T-cell (primary cell): ENCODE measurements around the gene NEDD8. TPM values are rescaled to one million over a fixed set of nuclear protein-coding genes. Genes with fewer than 3 reads are reported as not detected.

Experiments
- ATAC-seq, 4 experiments: fragments of 200-7000 bp in 3 of 4; fragments of 150-1000 bp in 1 of 4; cut with Tn5 transposase; replicated peaks in 1 of 4; 1 replicate in 3 of 4; 2 replicates in 1 of 4; pipeline ENCODE4 v1.10.0; 2021; ENCODE audit warnings: moderate library complexity in 3 of 4, mild to moderate bottlenecking in 2 of 4, moderate number of reproducible peaks in 1 of 4
- CTCF ChIA-PET, 2 donors: fragments of 300-600 bp; sonication (Branson Sonifier 250); formaldehyde crosslinking; loops; one replicate each; lab custom pipeline; 2022; ENCODE audit warnings: antibody characterized with exemption in 2 of 2; lab: Charles Lee
- POLR2A ChIA-PET, 2 donors: fragments of 300-600 bp; sonication (Branson Sonifier 250); formaldehyde crosslinking; loops; one replicate each; lab custom pipeline; 2022; ENCODE audit warnings: antibody characterized with exemption in 2 of 2; lab: Charles Lee
- DNase-seq, 35 experiments: peaks; one replicate each; pipeline versions ENCODE4 v3.0.0 to v3.0.0-alpha.2; 2013 to 2023
- H3K27ac ChIP-seq: one replicate; pipeline ENCODE4 v1.5.1; 2013; ENCODE audit warnings: low read length
- H3K27me3 ChIP-seq, 2 experiments: replicated peaks in 1 of 2; 1 replicate in 1 of 2; 2 replicates in 1 of 2; pipeline versions ENCODE4 v1.6.1 to v1.7.0; 2013; ENCODE audit warnings: low read length in 1 of 2, mixed read lengths in 1 of 2; ENCODE audit not compliant: control insufficient read depth in 2 of 2, insufficient read depth in 2 of 2; ENCODE audit errors: extremely low read depth in 1 of 2
- H3K36me3 ChIP-seq, 2 donors: 1 replicate in 1 of 2; 2 replicates in 1 of 2; pipeline versions ENCODE4 v1.6.1 to v1.7.0; 2013; ENCODE audit warnings: low read length in 1 of 2; ENCODE audit not compliant: control insufficient read depth in 2 of 2, insufficient read depth in 1 of 2; ENCODE audit errors: extremely low read depth in 1 of 2
- H3K4me1 ChIP-seq, 2 experiments: 1 replicate in 1 of 2; 2 replicates in 1 of 2; pipeline versions ENCODE4 v1.6.1 to v1.7.0; 2013; ENCODE audit warnings: low read length in 2 of 2, mixed read lengths in 1 of 2; ENCODE audit not compliant: insufficient read depth in 2 of 2, control insufficient read depth in 1 of 2; ENCODE audit errors: extremely low read depth in 1 of 2
- H3K4me3 ChIP-seq, 2 donors: 1 replicate in 1 of 2; 2 replicates in 1 of 2; pipeline versions ENCODE4 v1.5.1 to v1.7.0; 2013; ENCODE audit warnings: mild to moderate bottlenecking in 2 of 2, low read length in 1 of 2, moderate library complexity in 1 of 2; ENCODE audit not compliant: control insufficient read depth in 1 of 2; ENCODE audit errors: extremely low read depth in 1 of 2
- H3K9me3 ChIP-seq: 2 replicates; pipeline ENCODE4 v1.7.0; 2013
- H3K27ac Mint-ChIP-seq, 2 donors: one replicate each; pipeline ENCODE4 v1.8.0; 2020 to 2021; ENCODE audit warnings: mild to moderate bottlenecking in 2 of 2, mixed read lengths in 2 of 2
- H3K27me3 Mint-ChIP-seq, 2 donors: one replicate each; pipeline ENCODE4 v1.8.0; 2021 to 2022; ENCODE audit warnings: mixed read lengths in 2 of 2
- H3K36me3 Mint-ChIP-seq: one replicate; pipeline ENCODE4 v1.8.0; 2021; ENCODE audit warnings: mixed read lengths
- H3K4me1 Mint-ChIP-seq, 3 donors: one replicate each; pipeline ENCODE4 v1.8.0; 2020 to 2022; ENCODE audit warnings: mixed read lengths in 3 of 3, mild to moderate bottlenecking in 1 of 3
- H3K4me3 Mint-ChIP-seq, 3 donors: one replicate each; pipeline ENCODE4 v1.8.0; 2020 to 2022; ENCODE audit warnings: mild to moderate bottlenecking in 3 of 3, mixed read lengths in 3 of 3, moderate library complexity in 3 of 3
- H3K9me3 Mint-ChIP-seq, 3 donors: one replicate each; pipeline ENCODE4 v1.8.0; 2020 to 2022; ENCODE audit warnings: mixed read lengths in 3 of 3
- WGBS: methylation state at CpG from one replicate; pipeline ENCODE4 v1.1.5; 2013; ENCODE audit warnings: missing lambda C conversion rate; ENCODE audit not compliant: insufficient coverage; 5-methylcytosine and 5-hydroxymethylcytosine counted together
- total RNA-seq, 35 experiments: library from RNA in 6 of 35; stranded (reverse) in 6 of 35; fragments of 120-200 nt in 1 of 35; gene quantifications; one replicate each; pipeline versions ENCODE4 v1.2.1 to v1.2.4 and lab custom pipeline; 2013 to 2026

Gene NEDD8
- total RNA-seq, 5 donors from 2014 or later (not counting 1 experiment from before 2014, with no cell fraction given) = 92.1 to 107 (median 101) TPM

DNA sequence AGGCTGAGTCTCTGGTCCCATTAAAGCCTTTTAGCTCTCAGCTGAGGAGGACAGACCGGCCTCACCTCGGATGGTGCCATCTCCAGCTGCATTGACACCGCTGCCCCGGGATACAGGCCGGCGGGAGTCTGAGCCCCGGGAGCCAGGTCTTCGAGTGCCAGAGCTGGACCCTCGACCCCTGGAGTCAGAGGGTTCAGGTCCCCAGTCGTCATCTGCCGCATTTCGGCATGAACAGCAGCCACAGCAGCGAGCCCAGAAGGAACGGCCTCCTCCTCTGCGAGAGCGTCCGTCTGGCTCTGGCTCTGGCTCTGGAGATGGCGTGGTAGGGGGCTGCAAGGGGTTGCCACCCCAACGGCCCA is 29.8 kb upstream of the NEDD8 start:
- POLR2A ChIA-PET = no interaction called here
- H3K9me3 Mint-ChIP-seq = no peaks in the 10 kb centered on the region

DNA sequence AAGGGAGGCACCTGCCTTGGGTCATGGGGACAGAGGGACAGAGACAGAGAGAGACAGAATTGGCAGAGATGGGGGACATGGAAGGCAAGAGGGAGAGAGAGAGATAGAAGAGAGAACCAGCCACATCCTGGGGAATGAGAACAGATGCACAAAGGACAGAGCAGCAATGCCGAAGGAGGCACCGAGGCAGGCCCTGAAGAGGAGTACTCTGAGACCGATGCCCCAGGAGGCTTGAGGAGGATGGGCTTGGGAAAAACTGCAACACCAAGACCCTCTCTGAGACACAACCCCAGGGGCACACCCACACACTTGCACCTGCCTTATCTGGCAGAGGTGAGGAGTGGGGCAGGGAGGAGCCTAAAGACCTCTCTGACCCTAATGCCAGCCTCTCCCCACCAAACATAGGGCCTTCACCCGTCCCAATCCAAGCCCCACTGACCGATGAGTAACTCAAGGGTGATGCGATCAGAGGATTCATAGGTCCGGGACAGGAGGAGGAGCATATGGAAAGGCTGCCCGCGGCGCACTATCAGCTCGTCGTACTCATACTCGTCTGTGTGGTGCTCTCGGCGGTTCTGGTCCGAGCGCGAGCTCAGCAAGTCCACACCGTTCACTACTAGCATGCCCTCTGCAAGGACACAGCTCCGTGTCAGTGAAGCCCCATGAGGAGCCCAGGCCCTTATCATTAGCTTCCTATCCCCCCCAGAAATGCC is 29.2 kb upstream of the NEDD8 start:
- no peak overlapping the region for H3K27ac ChIP-seq
- WGBS = 95% methylated on average over 19 of the region's 20 CpGs
- H3K27me3 ChIP-seq = no peaks in the 10 kb centered on the region
- H3K9me3 ChIP-seq = no peaks in the 10 kb centered on the region
- Mint-ChIP-seq H3K27me3 (no peaks in the 10 kb centered on the region), H3K27ac (no peak overlapping the region), H3K9me3 (no peaks in the 10 kb centered on the region), H3K36me3 (peaks cover 36% of the 10 kb centered on the region), H3K4me1 (no peaks in the 10 kb centered on the region), H3K4me3 (no peak overlapping the region)
- H3K36me3 ChIP-seq = peaks cover 8 to 30% of the 10 kb centered on the region in 2 donors
- CTCF ChIA-PET = no interaction called here
- DNase-seq (no peak), ATAC-seq (no peak)
- H3K4me1 ChIP-seq = no peaks in the 10 kb centered on the region
- H3K4me3 ChIP-seq = no peak overlapping the region
- POLR2A ChIA-PET = no interaction called here

More for the DNA sequence above, 29.8 kb upstream of the NEDD8 start:
- Histone ChIP-seq H3K27me3 (no peaks in the 10 kb centered on the region), H3K4me3 (no peak overlapping the region), H3K4me1 (no peaks in the 10 kb centered on the region), H3K27ac (no peak overlapping the region), H3K36me3 (peaks cover 8 to 29% of the 10 kb centered on the region in 2 donors), H3K9me3 (no peaks in the 10 kb centered on the region)
- no peak for ATAC-seq
- peaks cover 0 to 2% (median 0%) of the 10 kb centered on the region in 3 donors for H3K4me1 Mint-ChIP-seq
- no peak overlapping the region for H3K4me3 Mint-ChIP-seq
- H3K36me3 Mint-ChIP-seq = peaks cover 36% of the 10 kb centered on the region
- no peaks in the 10 kb centered on the region for H3K27me3 Mint-ChIP-seq
- 95% methylated on average over 17 of the region's 19 CpGs for whole genome bisulfite sequencing
- CTCF ChIA-PET = no interaction called here
- no peak overlapping the region for H3K27ac Mint-ChIP-seq
- no peak for DNase-seq

DNA sequence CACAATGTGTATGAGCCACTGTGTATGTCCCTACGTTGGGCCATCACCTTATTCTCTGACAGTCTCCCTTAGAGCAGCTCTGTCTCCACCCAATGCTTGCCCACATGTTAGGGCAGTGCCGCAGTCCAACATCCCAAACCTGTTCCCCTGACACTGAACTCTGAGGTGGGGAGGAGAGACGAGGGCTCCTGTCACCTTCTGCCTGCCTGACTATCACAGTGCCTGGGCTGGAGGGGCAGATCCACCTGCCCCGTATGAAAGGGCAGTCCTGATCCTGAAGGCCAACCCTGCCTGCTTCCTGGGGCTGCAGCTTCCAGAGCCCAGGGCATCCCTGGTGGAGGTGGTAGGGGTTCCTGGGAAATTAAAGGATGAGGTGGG is 28.6 kb upstream of the NEDD8 start:
- Mint-ChIP-seq H3K36me3 (peaks cover 32% of the 10 kb centered on the region), H3K27me3 (no peaks in the 10 kb centered on the region), H3K4me1 (no peaks in the 10 kb centered on the region), H3K4me3 (no peak overlapping the region), H3K9me3 (no peaks in the 10 kb centered on the region), H3K27ac (no peak overlapping the region)
- H3K4me1 ChIP-seq = no peaks in the 10 kb centered on the region
- ChIA-PET POLR2A (no interaction called here), CTCF (no interaction called here)
- H3K27me3 ChIP-seq = no peaks in the 10 kb centered on the region
- no peak overlapping the region for H3K4me3 ChIP-seq
- DNase-seq (no peak), ATAC-seq (no peak)
- no peak overlapping the region for H3K27ac ChIP-seq
- WGBS = 86% methylated on average over 2 of the region's 4 CpGs
- no peaks in the 10 kb centered on the region for H3K9me3 ChIP-seq
- peaks cover 8 to 31% of the 10 kb centered on the region in 2 donors for H3K36me3 ChIP-seq

DNA sequence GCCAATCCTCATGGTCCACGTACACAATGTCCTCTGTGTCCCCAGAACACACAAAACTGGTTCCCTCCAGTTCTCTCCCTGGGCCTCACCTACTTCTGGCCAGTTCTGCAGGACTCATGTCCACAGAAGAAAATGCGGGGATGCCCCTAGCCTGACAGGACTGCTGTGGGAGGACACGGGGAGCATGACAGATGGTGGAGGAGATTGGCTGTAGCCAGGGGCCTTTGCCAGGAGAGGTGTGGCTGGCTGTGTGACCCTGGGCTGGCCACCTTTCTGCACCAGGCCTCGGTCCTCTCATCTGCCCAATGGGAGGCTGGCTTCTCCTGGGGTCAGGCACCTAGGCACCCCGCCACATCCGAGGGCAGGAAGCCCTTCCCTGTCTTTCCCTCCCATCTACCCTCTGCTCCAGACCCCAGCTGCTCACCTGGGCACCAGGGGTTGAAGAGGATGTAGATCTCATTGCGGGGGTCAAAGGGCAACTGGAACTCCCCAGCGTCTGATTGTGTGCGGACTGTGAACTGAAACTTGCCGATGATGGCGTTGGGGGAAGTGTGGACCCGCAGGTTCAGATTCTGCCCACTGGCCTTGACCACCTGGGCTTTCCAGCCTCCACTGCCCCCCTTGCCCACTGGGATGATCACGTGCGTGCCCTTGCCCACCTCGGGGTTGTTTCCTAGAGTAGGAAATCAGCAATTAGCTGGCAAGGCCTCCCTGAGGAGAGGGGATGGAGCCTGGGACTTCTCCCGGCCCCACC is 28.0 kb upstream of the NEDD8 start:
- H3K27ac Mint-ChIP-seq = no peak overlapping the region
- H3K4me3 ChIP-seq = no peak overlapping the region
- H3K36me3 Mint-ChIP-seq = peaks cover 31% of the 10 kb centered on the region
- H3K27me3 Mint-ChIP-seq = no peaks in the 10 kb centered on the region
- H3K27me3 ChIP-seq = no peaks in the 10 kb centered on the region
- H3K27ac ChIP-seq = no peak overlapping the region
- ATAC-seq = no peak
- POLR2A ChIA-PET = no interaction called here
- H3K4me1 ChIP-seq = no peaks in the 10 kb centered on the region
- H3K36me3 ChIP-seq = peaks cover 8 to 31% of the 10 kb centered on the region in 2 donors
- H3K4me1 Mint-ChIP-seq = no peaks in the 10 kb centered on the region
- CTCF ChIA-PET = no interaction called here
- 88% methylated on average over 12 of the region's 16 CpGs for WGBS
- no peaks in the 10 kb centered on the region for H3K9me3 Mint-ChIP-seq
- no peak for DNase-seq
- no peak overlapping the region for H3K4me3 Mint-ChIP-seq
- no peaks in the 10 kb centered on the region for H3K9me3 ChIP-seq

DNA sequence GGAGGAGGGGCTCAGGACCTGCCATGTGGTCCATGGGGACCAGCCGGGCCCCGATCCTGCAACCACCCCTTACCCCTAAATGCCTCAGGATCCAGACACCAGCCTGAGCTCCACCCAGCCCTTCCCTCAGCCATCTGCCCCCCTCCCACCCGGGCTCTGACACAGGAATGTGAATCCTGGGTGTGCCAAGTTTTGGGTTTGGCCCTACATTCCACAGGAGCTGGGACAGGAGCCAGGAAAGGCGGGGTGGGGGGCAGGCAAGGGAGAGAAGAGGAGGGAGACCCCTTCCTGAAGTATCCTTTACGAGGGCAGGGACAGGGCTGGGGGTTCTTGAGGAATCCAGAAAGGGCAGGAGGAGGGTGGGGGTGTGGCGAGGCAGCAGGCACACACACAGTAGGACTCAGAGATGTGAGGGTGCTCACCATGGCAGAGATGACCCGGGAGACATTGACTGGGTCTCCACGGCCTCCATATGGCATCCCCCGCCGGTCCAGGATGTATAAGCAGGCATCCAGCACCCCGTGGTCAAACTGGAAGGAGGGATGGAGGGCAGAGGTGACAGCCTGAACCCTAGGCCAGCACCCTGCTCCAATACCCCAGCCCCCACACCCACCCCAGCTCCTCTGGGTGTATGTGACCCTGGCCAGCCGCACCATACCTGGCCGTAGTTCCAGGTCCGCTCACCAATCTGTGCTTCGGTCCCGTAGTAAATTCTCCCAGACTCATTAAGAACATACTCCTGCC is 27.3 kb upstream of the NEDD8 start:
- H3K4me3 ChIP-seq = no peak overlapping the region
- H3K9me3 Mint-ChIP-seq = no peaks in the 10 kb centered on the region
- POLR2A ChIA-PET = no interaction called here
- no peaks in the 10 kb centered on the region for H3K27me3 Mint-ChIP-seq
- H3K4me3 Mint-ChIP-seq = no peak overlapping the region
- CTCF ChIA-PET = interaction anchor here in 1 of 2 donors (1.1 kb wide), 1 partner anchor 13 kb away, joined by 7 read pairs; no protein-coding TSS in a partner anchor
- 83% methylated on average over 4 of the region's 16 CpGs for WGBS
- no peaks in the 10 kb centered on the region for H3K9me3 ChIP-seq
- DNase-seq (no peak), ATAC-seq (no peak)
- peaks cover 10 to 34% of the 10 kb centered on the region in 2 donors for H3K36me3 ChIP-seq
- peaks cover 28% of the 10 kb centered on the region for H3K36me3 Mint-ChIP-seq
- no peaks in the 10 kb centered on the region for H3K4me1 Mint-ChIP-seq
- H3K27ac Mint-ChIP-seq = no peak overlapping the region
- H3K27me3 ChIP-seq = no peaks in the 10 kb centered on the region
- H3K27ac ChIP-seq = no peak overlapping the region
- no peaks in the 10 kb centered on the region for H3K4me1 ChIP-seq

GRCh38 chr14:24258548-24259265 is 26.5 kb upstream of the NEDD8 start:
- no peaks in the 10 kb centered on the region for H3K27me3 Mint-ChIP-seq
- ATAC-seq (no peak), DNase-seq (no peak)
- ChIA-PET CTCF (interaction anchor here in 1 of 2 donors (1.1 kb wide), 1 partner anchor 12 kb away, joined by 7 read pairs; no protein-coding TSS in a partner anchor), POLR2A (no interaction called here)
- Histone ChIP-seq H3K9me3 (no peaks in the 10 kb centered on the region), H3K27ac (no peak overlapping the region), H3K27me3 (no peaks in the 10 kb centered on the region), H3K4me1 (no peaks in the 10 kb centered on the region), H3K36me3 (peaks cover 17 to 33% of the 10 kb centered on the region in 2 donors), H3K4me3 (no peak overlapping the region)
- H3K36me3 Mint-ChIP-seq = peaks cover 32% of the 10 kb centered on the region
- no peaks in the 10 kb centered on the region for H3K4me1 Mint-ChIP-seq
- no peak overlapping the region for H3K4me3 Mint-ChIP-seq
- WGBS = 96% methylated on average over 17 of the region's 18 CpGs
- H3K27ac Mint-ChIP-seq = no peak overlapping the region
- no peaks in the 10 kb centered on the region for H3K9me3 Mint-ChIP-seq
